SU-DHL-6 (cell line): ENCODE measurements around the gene MIA3.

Experiments
- H2AFZ ChIP-seq: fragments of 200-600 bp; sonication (generic); 2 replicates; pipeline ENCODE4 v1.6.1; 2014; ENCODE audit warnings: low read depth, mild to moderate bottlenecking, moderate library complexity, mixed read lengths, antibody characterized with exemption, low read length; ENCODE audit not compliant: severe bottlenecking
- H3F3A ChIP-seq: fragments of 200-600 bp; shearing (Covaris generic); 2 replicates; pipeline ENCODE4 v1.6.0; 2016; ENCODE audit warnings: antibody characterized with exemption, mild to moderate bottlenecking; ENCODE audit not compliant: insufficient read depth
- H3K27ac ChIP-seq: fragments of 200-600 bp; sonication (generic); 2 replicates; pipeline ENCODE4 v1.5.1; 2016; ENCODE audit warnings: low read depth, mild to moderate bottlenecking, low read length, moderate library complexity, mixed read lengths
- H3K27me3 ChIP-seq: fragments of 200-600 bp; sonication (generic), shearing (Covaris generic); 2 replicates; pipeline ENCODE4 v1.6.0; 2014; ENCODE audit warnings: mild to moderate bottlenecking, low read length
- H3K36me3 ChIP-seq: fragments of 200-600 bp; sonication (generic); 2 replicates; pipeline ENCODE4 v1.6.1; 2014; ENCODE audit warnings: mild to moderate bottlenecking, low read length, mixed read lengths
- H3K4me2 ChIP-seq: fragments of 300-600, 200-600 bp; shearing (Covaris generic), sonication (generic); 2 replicates; pipeline ENCODE4 v1.6.0; 2014; ENCODE audit warnings: low read length, low read depth, mild to moderate bottlenecking; ENCODE audit not compliant: poor library complexity, severe bottlenecking
- H3K4me3 ChIP-seq: fragments of 200-600 bp; sonication (generic); 2 replicates; pipeline ENCODE4 v1.5.1; 2014; ENCODE audit warnings: antibody characterized with exemption, low read length, mild to moderate bottlenecking, mixed read lengths; ENCODE audit not compliant: insufficient read depth, poor library complexity, severe bottlenecking
- H3K79me2 ChIP-seq: fragments of 200-600 bp; sonication (generic); 2 replicates; pipeline ENCODE4 v1.6.1; 2014; ENCODE audit warnings: mild to moderate bottlenecking, low read length, moderate library complexity; ENCODE audit not compliant: insufficient read depth
- H3K9ac ChIP-seq: fragments of 200-600 bp; sonication (generic); 2 replicates; pipeline ENCODE4 v1.7.0; 2014; ENCODE audit warnings: mild to moderate bottlenecking, low read length
- H3K9me2 ChIP-seq: fragments of 200-600 bp; sonication (generic); replicated peaks from 2 replicates; pipeline ENCODE4 v1.6.1; 2014; ENCODE audit warnings: low read length; ENCODE audit not compliant: insufficient read depth
- H3K9me3 ChIP-seq: fragments of 200-600 bp; sonication (generic); 2 replicates; pipeline ENCODE4 v1.6.1; 2014; ENCODE audit warnings: low read length, mixed read lengths; ENCODE audit not compliant: insufficient read depth
- H4K20me1 ChIP-seq: fragments of 200-600 bp; sonication (generic); 2 replicates; pipeline ENCODE4 v1.6.1; 2014; ENCODE audit warnings: low read depth, mild to moderate bottlenecking, antibody characterized with exemption, low read length, moderate library complexity, mixed read lengths
- CTCF ChIP-seq: fragments of 200-600 bp; sonication (generic); IDR thresholded peaks from one replicate; pipeline ENCODE4 v1.5.1; 2017; ENCODE audit warnings: antibody characterized with exemption, mild to moderate bottlenecking, low read length, moderate library complexity; ENCODE audit not compliant: insufficient read depth, poor library complexity, severe bottlenecking
- EZH2phosphoT487 ChIP-seq: fragments of 200-600 bp; sonication (generic), shearing (Covaris generic); conservative IDR thresholded peaks from 2 replicates; pipeline ENCODE4 v1.6.1; 2018; ENCODE audit warnings: mild to moderate bottlenecking, antibody characterized with exemption, low read length, moderate library complexity, mixed read lengths

MIA3 gene

GRCh38 chr1:222670110-222670509, 52.2 kb downstream of the MIA3 start:
- H3K27me3 ChIP-seq = no peaks in the 10 kb centered on the region
- H3F3A ChIP-seq = 0 out of 2 replicates have a peak, but pooled peaks cover 5% of the 10 kb centered on the region
- H3K9me2 ChIP-seq = no peaks in the 10 kb centered on the region
- no peak overlapping the region for H2AFZ ChIP-seq
- H3K4me3 ChIP-seq = no peak overlapping the region
- no peaks in the 10 kb centered on the region for H3K9me3 ChIP-seq
- peaks cover 21% of the 10 kb centered on the region; the same call in 1 of the 2 replicates for H3K36me3 ChIP-seq
- H4K20me1 ChIP-seq = no peaks in the 10 kb centered on the region
- TF ChIP-seq EZH2phosphoT487 (no peak), CTCF (no peak)
- no peak overlapping the region for H3K9ac ChIP-seq
- no peaks in the 10 kb centered on the region for H3K79me2 ChIP-seq
- H3K4me2 ChIP-seq = no peak overlapping the region
- no peak overlapping the region for H3K27ac ChIP-seq

- TF ChIP-seq EZH2phosphoT487 (no peak), CTCF (no peak)
- Histone ChIP-seq H3K9me2 (no peaks in the 10 kb centered on the region), H3F3A (no peaks in the 10 kb centered on the region), H3K9me3 (no peaks in the 10 kb centered on the region), H3K27me3 (no peaks in the 10 kb centered on the region), H3K79me2 (no peaks in the 10 kb centered on the region), H3K4me3 (no peak overlapping the region), H3K9ac (no peak overlapping the region), H4K20me1 (no peaks in the 10 kb centered on the region), H3K4me2 (no peak overlapping the region), H2AFZ (no peak overlapping the region), H3K36me3 (no peaks in the 10 kb centered on the region), H3K27ac (no peak overlapping the region)
Observed at GRCh38 chr1:222680080-222680479, 62.2 kb downstream of the MIA3 start.

DNA sequence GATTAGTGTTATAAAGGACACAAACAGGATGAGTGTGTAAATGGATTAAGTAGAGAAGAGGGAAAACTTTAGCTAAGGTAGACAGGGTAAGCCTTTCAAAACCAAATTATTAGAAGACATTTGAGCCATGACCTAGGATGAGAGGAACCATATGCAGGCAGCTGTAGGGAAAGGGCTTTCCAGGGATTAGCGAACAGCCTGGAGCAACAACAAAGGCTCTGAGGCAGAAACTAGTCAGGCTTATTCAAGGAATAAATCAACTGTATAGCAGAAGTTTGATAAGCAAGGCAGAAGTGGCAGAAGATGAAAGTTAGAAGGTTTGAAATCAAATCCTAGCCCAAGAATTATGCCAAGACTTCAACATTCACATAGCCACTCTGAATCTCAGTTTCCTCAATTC, 73.1 kb downstream of the MIA3 start:
- Histone ChIP-seq H3K4me2 (no peak overlapping the region), H3K36me3 (no peaks in the 10 kb centered on the region), H3K27ac (no peak overlapping the region), H3K4me3 (no peak overlapping the region), H3K9me3 (no peaks in the 10 kb centered on the region), H3K27me3 (no peaks in the 10 kb centered on the region), H2AFZ (no peak overlapping the region), H3K79me2 (no peaks in the 10 kb centered on the region), H3F3A (no peaks in the 10 kb centered on the region; the same call in 1 of the 2 replicates), H4K20me1 (no peaks in the 10 kb centered on the region), H3K9ac (no peak overlapping the region), H3K9me2 (no peaks in the 10 kb centered on the region)
- TF ChIP-seq EZH2phosphoT487 (no peak), CTCF (no peak)
